Medulla oblongata (tissue), 1 donor: ENCODE results near the gene FANCC.
A peak's percentile ranks its signal among the peaks of the same experiment; 100 is the strongest.

Experiments
- DNase-seq: peaks from one replicate; pipeline ENCODE4 v3.0.0-alpha.2; 2015; ENCODE audit errors: extremely low spot score

FANCC gene

DNA sequence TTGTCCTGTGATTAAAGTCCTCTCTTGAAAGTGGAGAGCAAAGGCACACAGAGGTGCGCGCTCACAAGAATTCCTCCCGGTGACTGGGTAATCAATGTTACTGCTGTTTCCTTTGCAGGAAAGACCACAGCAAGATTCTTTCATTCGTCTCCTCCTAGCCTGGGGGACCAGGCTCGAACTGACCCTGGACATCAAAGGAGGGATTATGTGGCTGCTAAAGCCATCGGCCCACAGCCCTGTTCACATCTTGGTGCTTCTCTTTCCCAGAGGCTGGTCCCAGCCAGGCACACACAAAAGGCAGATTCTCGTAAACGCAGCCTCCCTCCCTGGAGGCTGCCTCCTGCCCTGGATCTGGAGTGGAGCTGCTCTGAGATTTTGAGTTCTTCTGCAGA lies 230.9 kb downstream of the FANCC start:
- DNase-seq = no peak

DNA sequence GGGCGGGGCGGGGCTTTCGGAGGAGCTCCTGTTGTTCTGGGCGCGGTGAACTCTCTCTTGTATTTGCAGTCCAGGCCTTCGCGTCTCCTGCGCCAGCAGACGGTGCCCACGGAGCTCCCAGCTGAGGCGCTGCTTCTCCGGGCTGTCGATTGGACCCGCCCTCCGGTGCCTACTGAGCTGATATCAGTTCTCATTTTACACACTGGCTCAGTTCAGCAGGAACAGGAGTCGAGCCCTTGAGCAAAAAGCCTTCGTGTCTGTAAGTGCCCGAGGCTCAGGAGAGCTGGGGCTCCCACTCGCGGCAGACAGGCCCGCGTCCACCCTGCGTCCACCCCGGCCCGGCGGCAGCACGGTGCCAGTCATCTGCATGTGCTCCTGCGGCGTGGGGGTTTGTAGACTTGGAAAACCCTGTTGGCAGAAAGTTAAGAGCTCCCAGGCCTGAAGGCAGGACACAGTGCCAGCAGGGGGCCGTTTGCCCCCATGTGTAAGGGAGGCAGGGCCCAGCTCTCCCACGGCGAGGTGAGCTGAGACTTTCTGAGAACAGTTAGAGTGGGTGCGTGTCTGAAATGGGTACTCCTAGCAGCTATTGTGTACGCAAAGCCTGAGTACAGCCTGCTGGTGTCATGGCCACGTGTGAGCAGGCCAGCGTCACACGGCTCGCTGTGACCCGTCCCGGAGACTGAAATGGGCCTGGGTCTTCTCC lies 231.5 kb downstream of the FANCC start:
- no peak for DNase-seq

DNA sequence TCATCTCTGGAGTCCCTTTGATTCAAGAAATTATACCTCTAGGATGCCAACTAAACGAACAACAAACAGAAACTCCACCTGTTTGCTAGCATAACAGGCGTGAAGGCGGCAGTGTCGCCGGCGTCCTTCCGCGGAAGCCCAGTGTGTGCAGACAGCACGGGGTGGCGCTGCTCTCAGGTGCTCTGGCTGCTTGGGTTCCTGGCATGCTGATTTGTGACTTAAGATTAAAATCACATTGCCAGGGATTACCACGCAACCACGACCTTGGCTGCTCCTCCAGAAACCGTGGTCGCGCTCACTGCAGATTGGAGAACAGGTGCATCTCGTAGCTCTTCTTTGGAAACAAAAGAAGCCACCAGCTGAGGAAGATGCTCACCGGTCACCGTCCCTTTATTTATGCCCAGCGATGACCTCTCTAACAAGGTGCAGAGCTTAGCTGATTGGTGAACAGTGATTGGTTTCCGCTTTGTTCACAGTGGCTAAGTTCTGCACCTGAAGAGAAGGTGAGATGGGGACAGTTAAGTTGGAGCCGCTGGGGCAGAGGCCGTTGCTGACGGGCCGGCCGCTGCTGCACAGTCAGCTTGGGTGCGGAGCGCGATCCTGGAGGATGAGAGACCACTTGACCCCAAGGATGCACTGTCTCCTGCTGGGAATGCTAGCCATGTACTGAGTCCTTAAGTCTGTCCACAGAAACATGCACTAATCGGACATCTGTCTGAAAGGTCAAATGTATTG lies 232.3 kb downstream of the FANCC start:
- DNase-seq = no peak

DNA sequence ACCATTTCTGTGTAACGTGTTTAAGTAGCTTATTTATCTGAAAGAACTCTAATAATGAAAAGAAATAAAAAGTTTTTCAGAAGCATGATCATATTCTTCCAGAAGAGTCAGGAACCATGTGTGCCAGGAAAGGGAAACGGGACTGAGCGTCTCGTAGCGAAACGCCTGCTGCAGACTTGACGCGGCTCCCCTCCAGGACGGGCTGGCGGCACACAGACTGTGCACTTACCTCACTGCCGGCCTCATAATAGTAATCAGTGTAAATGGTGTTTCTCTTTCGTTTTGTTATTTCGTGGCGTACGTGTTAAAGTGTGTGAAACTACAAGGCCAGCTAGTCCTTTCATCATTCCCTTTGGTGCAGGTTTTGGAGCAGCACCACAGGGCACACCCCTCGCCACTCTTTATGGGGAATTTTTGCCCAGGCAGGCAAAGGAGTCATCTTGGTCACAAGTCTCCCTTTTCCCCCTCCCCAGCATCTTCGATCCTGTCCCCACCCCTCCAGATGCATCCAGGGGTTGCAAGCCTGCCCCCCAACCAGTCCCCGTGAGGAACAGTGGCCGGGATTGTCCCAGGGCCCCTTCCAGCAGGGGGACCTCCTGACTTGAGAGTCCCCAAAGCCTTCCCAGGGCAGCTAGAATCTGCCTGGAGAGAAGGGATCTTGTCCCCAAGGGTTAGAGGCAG lies 233.1 kb downstream of the FANCC start:
- DNase-seq = no peak

DNA sequence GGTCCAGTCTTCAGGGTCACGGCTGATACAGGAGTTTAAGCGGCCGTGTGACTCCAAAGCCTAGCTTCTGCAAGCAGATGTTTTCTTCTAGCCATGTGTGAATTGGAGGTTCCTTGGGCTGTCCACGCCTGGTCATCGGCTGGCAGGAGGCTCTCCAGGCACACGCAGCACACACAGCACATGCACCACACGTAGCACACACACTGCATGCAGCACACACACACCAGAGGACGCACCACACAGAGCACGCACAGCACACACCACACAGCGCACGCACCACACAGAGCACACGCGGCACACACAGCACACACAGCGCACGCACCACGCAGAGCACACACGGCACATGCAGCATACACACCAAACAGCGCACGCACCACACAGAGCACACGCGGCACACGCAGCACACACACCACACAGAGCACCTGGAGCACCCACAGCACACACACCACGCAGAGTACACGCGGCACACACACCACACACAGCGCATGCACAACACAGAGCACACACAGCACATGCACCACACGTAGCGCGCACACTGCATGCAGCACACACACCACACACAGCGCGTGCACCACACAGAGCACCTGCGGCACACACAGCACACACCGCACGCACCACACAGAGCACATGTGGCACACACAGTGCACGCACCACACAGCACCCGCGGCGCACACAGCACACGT lies 234.3 kb downstream of the FANCC start:
- DNase-seq = no peak

DNA sequence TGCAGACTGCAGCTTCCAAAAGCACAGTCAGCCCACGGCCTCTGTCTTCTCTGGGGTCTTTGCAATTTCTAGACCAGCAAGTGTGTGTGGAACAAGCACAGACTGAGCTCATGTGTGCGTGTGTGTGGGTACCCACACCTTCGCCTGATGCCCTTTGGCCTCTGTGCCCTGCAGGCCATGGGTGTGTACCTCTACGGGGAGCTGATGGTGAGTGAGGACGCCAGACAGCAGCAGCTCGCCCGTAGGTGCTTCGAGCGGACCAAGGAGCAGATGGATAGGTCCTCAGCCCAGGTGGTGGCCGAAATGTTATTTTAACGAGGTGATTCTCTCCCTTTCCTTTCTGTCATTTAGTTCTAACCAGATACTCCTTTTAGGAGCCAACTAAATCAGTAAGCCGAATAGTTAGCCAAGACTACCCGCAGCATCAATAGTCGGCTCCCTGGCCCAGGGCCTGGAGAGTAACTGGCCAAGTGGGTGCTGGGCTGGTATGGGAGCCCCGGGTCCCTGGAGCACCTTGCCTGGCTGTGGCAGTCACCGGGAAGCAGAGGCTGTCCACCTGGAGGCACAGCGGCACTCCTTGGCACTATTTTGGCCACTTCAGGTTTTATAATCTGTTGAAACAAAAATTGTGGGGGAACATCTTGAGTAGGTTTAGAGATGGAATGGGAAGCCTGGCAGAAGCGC lies 235.0 kb downstream of the FANCC start:
- DNase-seq = no peak

DNA sequence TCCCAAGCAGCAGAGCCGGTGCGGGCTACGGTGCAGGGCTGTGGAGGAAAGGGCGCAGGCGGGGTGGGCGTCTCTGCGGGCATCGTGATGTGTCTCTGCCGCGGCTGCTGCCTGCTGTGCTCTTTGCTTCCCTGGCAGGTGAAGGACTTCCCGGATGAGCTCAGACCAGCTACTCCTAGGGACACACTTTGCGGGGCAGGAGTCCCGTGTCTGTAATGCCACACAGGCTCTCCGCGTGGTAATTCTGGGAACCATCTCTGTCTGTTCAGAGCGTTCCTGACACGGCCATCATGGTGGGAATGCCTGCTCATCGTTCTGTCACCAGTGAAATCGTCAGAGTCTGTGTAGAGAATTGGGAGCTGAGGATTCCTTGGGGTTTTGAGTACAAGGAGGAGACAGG lies 235.5 kb downstream of the FANCC start:
- DNase-seq = no peak

DNA sequence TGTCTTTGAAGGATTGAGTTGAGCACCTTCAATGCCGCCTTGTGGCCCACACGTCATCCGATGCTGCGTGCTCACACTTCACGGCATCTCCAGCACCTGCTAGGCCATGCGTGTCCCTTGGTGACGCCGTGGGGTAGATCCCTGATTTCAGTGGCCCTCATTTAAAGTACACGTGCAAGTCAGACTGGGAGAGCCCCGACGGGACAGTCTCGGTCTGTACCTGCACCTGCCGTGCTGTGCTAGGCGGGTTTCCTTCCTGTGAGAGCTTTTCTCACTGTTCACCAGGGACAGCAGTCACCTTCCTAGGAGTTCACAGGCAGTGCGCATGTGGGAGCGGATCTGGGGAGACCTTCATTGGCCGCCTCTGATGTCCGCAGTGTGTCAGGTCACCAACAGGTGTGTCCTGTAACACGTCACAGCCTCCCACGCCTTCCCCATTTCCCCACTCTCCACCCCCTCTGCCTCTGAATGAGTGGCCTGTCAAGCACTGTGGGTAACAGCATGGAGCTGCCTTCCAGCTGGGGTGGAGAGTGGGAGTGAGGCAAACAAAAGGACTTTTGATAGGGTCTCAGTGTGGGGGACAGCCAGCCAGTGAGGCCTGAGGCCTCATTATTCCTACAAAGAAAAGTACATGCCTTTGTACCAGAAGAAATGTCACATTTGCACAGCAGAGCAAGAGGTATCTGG lies 236.4 kb downstream of the FANCC start:
- DNase-seq = peak; percentile 94

DNA sequence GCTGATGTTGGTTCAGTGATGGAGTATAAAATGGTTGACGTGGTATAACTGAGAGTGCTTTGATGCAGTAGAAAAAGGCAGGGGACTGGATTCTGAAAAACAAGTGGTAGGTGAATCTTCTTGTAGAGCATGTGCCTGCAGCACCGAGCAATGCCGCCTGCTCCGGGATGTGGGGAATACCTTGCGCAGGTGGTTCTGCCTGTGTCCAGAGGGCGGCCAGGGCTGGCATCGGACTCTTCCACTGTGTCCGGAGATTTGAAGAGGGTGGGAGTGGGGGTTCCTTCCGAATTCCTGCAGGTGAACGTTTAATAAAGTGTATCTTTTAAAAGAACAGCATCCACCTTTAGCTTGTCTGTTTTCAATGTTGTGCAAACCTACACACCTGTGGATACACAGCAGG lies 238.0 kb downstream of the FANCC start:
- DNase-seq = no peak

DNA sequence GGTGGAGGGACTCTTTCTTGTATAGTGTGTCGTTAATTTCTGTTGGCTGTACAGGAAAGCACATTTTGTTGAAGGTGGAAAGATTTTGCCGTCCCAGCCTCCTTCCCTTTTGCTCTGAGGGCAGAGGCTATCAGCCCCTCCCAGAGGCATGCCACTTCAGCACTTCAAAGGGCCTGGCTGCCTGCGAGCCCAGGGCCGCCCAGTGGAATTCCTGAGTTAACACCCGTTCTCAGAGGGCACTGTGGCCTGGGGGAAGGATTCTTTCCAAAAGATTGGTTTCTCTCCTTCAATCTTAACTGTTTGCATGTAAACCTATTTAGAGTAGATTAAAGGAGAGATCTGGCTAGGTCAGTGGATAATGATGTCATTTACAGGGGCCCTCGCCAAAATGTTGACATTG lies 238.6 kb downstream of the FANCC start:
- DNase-seq = no peak

DNA sequence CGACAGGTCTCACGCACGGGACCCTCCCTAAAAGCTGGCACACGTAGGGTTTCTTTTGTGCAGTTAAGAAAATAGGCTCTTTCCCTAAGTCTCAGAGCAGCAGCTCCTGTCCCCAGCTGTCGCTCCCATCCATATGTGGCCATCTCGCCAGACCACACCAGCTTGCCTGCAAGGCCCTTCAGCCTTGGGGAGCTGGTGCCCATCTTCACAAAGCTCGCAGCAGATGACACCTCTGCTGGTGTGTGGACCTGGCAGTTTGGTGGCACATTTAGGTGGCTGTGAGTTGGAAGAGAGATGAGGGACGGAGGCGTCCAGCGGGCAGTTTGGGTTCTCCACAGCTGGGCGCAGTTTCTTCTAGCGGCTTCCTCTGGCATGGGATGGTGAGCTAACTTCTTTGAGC lies 239.0 kb downstream of the FANCC start:
- DNase-seq = no peak

DNA sequence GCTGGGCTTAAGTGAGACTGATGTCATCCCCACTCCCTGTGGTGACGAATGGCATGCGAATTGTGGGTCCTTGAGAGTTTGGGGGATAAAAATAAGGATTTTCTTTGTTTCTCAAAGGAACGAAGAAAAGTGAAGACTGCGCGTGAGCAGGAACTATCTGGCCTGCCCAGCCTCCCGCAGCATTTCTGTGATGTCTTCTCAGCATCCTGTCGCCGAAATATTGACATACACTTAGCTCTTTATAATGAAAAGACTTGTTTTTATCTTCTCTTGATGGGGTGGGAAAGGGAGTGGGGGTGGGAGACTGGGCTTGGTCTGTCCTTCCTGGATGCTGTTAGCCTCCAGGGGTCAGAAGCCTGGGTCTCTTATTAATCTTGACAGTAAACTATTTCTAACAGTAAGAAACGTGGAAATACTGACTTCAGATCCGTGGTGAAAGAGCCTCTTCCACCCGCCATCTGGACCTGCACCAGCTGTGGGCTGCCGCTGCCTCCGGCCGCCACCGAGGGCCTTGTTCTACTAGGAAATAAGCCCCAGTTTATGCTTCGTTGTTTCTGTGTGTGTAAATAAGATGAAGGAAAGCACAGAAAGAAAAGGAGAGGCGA lies 239.6 kb downstream of the FANCC start:
- no peak for DNase-seq

DNA sequence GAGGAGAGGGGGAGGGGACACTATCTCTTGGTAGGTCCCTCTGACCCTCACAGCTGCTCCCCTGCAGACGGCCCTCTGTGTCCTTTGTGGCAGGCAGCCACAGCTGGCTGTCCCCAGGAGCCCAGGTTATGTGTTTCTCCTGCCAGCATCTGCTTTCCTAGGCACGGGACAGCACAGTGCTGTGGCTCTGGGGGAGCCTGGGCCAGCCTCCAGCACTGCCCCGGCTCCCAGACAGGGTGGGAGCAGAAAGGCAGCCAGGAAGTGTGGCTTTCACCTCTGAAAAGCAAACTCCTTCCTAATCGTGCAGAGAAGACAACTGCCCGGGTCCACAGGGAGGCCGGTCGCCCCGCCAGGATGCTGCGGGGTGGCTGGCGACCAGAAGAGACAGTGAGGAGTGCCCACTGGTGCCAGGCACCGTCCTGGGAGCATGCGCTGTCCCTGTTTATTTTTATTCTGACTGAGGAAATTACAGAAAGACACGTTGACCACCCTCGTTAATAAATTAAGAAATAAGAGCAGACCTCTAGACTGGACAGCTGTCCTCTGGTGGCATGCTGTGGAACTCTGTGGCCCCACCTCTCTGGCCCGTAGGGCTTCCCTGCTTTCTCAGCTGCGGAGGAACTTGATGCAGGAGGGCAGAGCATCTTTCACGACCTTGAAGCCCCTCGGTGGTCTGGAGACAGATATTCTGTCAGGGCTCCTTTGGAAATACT lies 240.3 kb downstream of the FANCC start:
- DNase-seq = peak; percentile 73

DNA sequence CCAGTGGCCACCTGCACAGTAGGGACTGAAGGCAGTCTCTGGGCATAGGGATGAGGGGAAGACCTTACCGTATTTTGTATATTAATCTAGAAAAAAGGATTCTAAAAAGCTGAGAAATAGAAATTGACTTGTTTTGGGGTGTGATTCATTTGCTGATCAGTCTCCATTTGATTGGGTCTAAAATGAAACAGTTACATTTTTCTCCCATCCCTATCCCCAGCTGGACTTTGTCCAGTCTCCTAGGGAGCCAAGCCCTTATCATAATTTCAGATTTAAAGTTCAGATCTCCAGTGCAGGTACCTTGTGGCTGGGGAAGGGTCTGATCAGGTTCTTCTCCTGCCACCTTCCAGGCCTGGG lies 240.8 kb downstream of the FANCC start:
- no peak for DNase-seq

DNA sequence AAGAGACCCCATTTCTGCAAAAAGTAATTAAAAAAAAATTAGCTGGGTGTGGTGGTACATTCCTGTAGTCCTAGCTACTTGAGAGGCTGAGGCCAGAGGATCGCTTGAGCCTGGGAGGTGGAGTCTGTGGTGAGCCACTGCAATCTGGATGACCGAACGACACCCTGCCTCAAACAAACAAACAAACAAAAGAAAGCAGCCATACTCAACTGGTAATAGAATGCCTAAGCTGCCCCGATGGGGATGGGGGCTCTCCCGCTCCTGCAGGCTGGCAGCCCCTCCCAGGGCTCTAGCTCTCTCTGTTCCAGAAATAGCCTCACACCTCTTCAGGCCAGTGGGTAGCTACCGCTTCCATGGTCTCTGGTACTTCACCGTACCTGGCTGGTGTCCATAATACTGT lies 241.8 kb downstream of the FANCC start:
- DNase-seq = no peak

DNA sequence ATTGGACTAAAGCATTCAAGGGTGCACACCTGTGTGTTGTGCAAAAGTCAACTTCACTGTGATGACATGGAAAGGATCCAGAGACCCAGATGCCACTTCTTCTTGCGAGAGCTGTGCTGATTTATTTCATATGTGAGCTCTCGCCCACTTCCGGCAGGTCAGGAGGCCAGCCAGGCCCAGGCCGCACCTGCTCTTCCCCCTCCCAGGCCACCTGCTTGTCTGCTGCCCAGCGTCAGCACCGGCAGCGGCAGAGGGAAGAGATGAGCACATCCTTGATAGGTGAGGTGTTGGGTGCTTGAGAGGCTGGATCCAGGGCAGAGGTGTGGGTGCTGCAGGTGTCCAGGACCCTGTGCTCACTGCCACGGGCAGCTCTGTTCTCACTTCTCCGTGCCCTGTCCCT lies 242.9 kb downstream of the FANCC start:
- DNase-seq = no peak

DNA sequence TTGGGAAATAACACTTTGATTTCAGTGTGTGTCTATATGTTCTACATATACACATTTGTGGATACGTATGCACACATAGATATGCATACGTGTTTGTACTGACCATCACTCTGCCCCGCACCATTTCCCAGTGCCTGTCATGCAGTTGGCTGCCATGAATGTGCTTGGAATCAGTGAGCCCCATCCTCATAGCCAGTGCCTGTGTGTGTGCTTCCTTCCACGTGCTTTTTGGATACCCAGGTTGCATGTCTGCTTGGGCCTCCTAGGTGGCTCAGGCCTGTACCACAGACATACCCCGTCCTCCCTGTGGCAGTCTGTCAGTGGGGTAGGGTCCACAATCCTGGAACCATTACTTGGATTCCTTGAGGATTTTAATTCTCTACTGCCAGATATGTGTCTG lies 243.6 kb downstream of the FANCC start:
- no peak for DNase-seq

DNA sequence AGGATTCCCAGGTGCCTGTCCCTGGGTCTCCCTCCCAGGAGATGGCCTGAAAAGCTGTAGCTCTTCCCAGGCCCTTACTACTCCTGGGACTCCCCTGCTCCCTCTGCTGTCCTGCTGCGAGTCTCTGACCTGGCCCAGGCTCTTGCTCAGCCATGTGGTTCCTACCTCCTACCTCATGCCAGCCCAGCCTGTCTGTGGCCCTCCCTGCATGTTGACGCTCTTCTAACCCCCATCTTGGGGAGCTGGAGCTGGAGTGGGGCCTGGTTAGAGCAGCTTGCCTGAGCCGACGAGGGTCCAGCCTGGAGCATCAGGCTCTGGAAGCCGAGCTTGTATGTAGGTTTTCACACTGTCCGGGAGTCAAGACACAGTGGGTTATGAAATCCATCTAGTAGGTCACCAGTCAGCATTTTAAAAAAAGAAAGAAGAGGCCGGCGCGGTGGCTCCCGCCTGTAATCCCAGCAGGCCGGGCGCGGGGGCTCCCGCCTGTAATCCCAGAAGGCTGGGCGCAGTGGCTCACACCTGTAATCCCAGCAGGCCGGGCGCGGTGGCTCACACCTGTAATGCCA lies 244.4 kb downstream of the FANCC start:
- no peak for DNase-seq

DNA sequence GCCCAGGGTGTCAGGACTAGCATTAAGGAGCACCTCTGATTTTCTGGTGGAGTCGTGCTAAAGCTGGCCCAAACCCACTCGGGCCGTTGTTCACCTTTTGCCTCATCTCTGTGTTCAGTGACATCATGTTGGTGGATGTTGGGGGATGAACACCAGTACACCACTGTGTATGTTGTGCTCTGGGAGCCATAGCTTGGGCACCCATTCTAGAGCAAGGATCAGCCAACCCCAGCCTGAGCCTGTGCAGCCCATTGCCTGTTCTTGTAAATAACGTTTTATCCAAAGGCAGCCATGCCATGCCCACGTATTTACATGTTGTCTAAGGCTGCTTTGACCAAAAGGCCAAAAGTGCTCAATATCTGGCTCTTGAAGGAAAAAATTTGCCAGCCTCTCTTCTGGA lies 245.6 kb downstream of the FANCC start:
- no peak for DNase-seq

DNA sequence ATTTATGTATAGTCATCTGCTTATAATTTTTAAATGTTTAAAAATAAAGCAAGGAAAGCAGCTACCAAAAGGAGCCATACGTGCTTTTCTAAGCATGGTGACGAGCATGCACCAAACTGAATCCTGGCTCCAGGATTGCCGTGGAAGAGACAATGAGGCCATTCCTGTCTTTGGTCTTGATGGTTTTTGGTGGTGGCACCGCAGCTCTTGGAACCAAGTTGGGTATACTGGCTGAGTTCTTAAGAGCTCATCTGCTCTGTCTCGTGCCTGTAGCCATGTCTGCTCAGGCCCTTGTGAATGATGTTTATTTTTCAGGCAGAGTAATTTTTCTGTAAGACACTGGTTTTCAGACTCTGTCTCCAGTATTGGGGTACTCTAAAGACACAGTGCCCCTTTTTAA lies 246.1 kb downstream of the FANCC start:
- DNase-seq = no peak
